Neural cell (in vitro differentiated cells): ENCODE data around the gene REL. TPM values are rescaled to one million over a fixed set of nuclear protein-coding genes. Genes with fewer than 3 reads are reported as not detected.

Source experiments
- H2AFZ ChIP-seq: fragments of 200-600, 300-800 bp; sonication (generic), shearing (Covaris generic); 2 replicates; pipeline ENCODE4 v1.6.0; 2014; ENCODE audit warnings: low read depth, mild to moderate bottlenecking, antibody characterized with exemption, low read length, moderate library complexity
- H3F3A ChIP-seq: fragments of 200-600 bp; shearing (Covaris generic); 2 replicates; pipeline ENCODE4 v1.6.1; 2016; ENCODE audit warnings: mild to moderate bottlenecking, moderate library complexity, mixed read lengths, antibody characterized with exemption, low read length; ENCODE audit not compliant: insufficient read depth, poor library complexity, severe bottlenecking
- H3K27ac ChIP-seq: fragments of 200-600, 300-800 bp; sonication (generic), shearing (Covaris generic); 2 replicates; pipeline ENCODE4 v1.5.1; 2014; ENCODE audit warnings: mild to moderate bottlenecking, low read length, moderate library complexity
- H3K27me3 ChIP-seq: fragments of 300-800, 200-600 bp; sonication (generic), shearing (Covaris generic); 2 replicates; pipeline ENCODE4 v1.6.0; 2014; ENCODE audit warnings: mild to moderate bottlenecking, low read depth, low read length, moderate library complexity; ENCODE audit not compliant: insufficient read depth
- H3K36me3 ChIP-seq: fragments of 300-800, 200-600 bp; sonication (generic), shearing (Covaris generic); 2 replicates; pipeline ENCODE4 v1.5.1; 2014; ENCODE audit warnings: mild to moderate bottlenecking, antibody characterized with exemption, low read length, moderate library complexity; ENCODE audit not compliant: insufficient read depth
- H3K4me2 ChIP-seq: fragments of 300-800, 200-600 bp; sonication (generic), shearing (Covaris generic); 2 replicates; pipeline ENCODE4 v1.6.0; 2014; ENCODE audit warnings: mild to moderate bottlenecking, low read length
- H3K4me3 ChIP-seq: fragments of 300-800, 200-600 bp; sonication (generic), shearing (Covaris generic); 2 replicates; pipeline ENCODE4 v1.5.1; 2014; ENCODE audit warnings: mild to moderate bottlenecking, low read length, moderate library complexity
- H3K79me2 ChIP-seq: fragments of 200-600 bp; shearing (Covaris generic); replicated peaks from 2 replicates; pipeline ENCODE4 v1.6.0; 2014; ENCODE audit warnings: mild to moderate bottlenecking, low read length, moderate library complexity; ENCODE audit not compliant: insufficient read depth
- H3K9ac ChIP-seq: fragments of 300-800, 200-600 bp; sonication (generic), shearing (Covaris generic); 2 replicates; pipeline ENCODE4 v1.6.1; 2016; ENCODE audit warnings: mild to moderate bottlenecking, low read length, mixed read lengths
- H3K9me2 ChIP-seq: fragments of 200-600 bp; shearing (Covaris generic); 2 replicates; pipeline ENCODE4 v1.6.1; 2016; ENCODE audit warnings: mild to moderate bottlenecking, low read length, mixed read lengths; ENCODE audit not compliant: insufficient read depth
- H3K9me3 ChIP-seq: fragments of 200-600, 300-800 bp; sonication (generic), shearing (Covaris generic); 2 replicates; pipeline ENCODE4 v1.6.1; 2016; ENCODE audit warnings: mild to moderate bottlenecking, mixed run types, low read length, moderate library complexity, mixed read lengths
- H4K20me1 ChIP-seq: fragments of 200-600 bp; shearing (Covaris generic); 2 replicates; pipeline ENCODE4 v1.6.1; 2016; ENCODE audit warnings: mild to moderate bottlenecking, mixed run types; ENCODE audit not compliant: insufficient read depth
- CTCF ChIP-seq: fragments of 450-650 bp; IDR thresholded peaks from 2 replicates; pipeline ENCODE4 v1.5.1; 2014; ENCODE audit warnings: antibody characterized with exemption, mild to moderate bottlenecking, moderate library complexity; ENCODE audit not compliant: poor library complexity, severe bottlenecking
- EP300 ChIP-seq: fragments of 450-650 bp; conservative IDR thresholded peaks from 2 replicates; pipeline ENCODE4 v1.6.1; 2014; ENCODE audit warnings: antibody characterized with exemption, mild to moderate bottlenecking, moderate library complexity; ENCODE audit not compliant: poor library complexity, severe bottlenecking
- EZH2 ChIP-seq: fragments of 200-600, 300-800 bp; shearing (Covaris generic), sonication (generic); IDR thresholded peaks from 2 replicates; pipeline ENCODE4 v1.6.1; 2014; ENCODE audit warnings: antibody characterized with exemption, low read length, borderline replicate concordance, mild to moderate bottlenecking; ENCODE audit not compliant: insufficient read depth, poor library complexity, severe bottlenecking
- MXI1 ChIP-seq: fragments of 450-650 bp; conservative IDR thresholded peaks from 2 replicates; pipeline ENCODE4 v1.6.1; 2014; ENCODE audit warnings: antibody characterized with exemption, mild to moderate bottlenecking; ENCODE audit not compliant: poor library complexity, severe bottlenecking
- POLR2AphosphoS5 ChIP-seq: IDR thresholded peaks from 2 replicates; pipeline ENCODE4 v1.6.1; 2012
- RAD21 ChIP-seq: fragments of 450-650 bp; conservative IDR thresholded peaks from 2 replicates; pipeline ENCODE4 v1.6.1; 2014; ENCODE audit warnings: antibody characterized with exemption, mild to moderate bottlenecking, moderate library complexity
- SMC3 ChIP-seq: fragments of 450-650 bp; conservative IDR thresholded peaks from 2 replicates; pipeline ENCODE4 v1.6.1; 2014; ENCODE audit warnings: antibody characterized with exemption, mild to moderate bottlenecking, moderate library complexity; ENCODE audit not compliant: poor library complexity
- TAF1 ChIP-seq: IDR thresholded peaks from 2 replicates; pipeline ENCODE4 v1.6.1; 2012; ENCODE audit warnings: low read depth
- polyA plus RNA-seq: library from polyadenylated mRNA; depleted of rRNA; stranded (reverse); fragments of >200 nt; gene quantifications from 2 replicates; pipeline ENCODE4 v1.2.3, GENCODE V29; 2014
- TF ChIP-seq, protein P1 (sequence below): IDR thresholded peaks from 2 replicates; pipeline ENCODE4 v1.6.1; 2012; ENCODE audit warnings: borderline replicate concordance

Gene REL
- polyA plus RNA-seq, 1 donor from 2014 or later = 1.9 TPM

DNA sequence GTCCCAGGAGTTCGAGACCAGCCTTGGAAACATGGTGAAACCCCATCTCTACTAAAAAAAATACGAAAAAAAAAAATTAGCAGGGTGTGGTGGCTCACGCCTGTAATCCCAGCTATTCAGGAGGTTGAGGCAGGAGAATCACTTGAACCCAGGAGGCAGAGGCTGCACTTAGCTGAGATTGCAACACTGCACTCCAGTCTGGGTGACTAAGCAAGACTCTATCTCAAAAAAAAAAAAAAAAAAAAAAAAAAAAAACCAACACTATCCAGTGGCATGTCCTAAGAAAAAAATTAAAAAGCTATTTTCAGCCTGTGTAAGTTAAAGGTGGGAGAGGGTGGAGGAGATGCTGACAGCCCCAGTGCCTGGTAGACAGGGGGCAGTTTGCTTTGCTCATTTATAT, 32.2 kb upstream of the REL start:
- no peak overlapping the region for H3K27ac ChIP-seq
- TF ChIP-seq POLR2AphosphoS5 (no peak), CTCF (no peak)
- H3K79me2 ChIP-seq = no peaks in the 10 kb centered on the region
- no peaks in the 10 kb centered on the region for H3K36me3 ChIP-seq
- H3K9me3 ChIP-seq = no peaks in the 10 kb centered on the region
- H3F3A ChIP-seq = no peaks in the 10 kb centered on the region
- H3K9ac ChIP-seq = no peak overlapping the region
- H3K4me2 ChIP-seq = no peak overlapping the region
- no peak overlapping the region for H3K4me3 ChIP-seq
- no peaks in the 10 kb centered on the region for H3K9me2 ChIP-seq
- no peak overlapping the region for H2AFZ ChIP-seq
- H3K27me3 ChIP-seq = no peaks in the 10 kb centered on the region
- H4K20me1 ChIP-seq = no peaks in the 10 kb centered on the region

GRCh38 chr2:60852282-60852860, 29.0 kb upstream of the REL start:
- Histone ChIP-seq H3K79me2 (no peaks in the 10 kb centered on the region), H4K20me1 (no peaks in the 10 kb centered on the region), H3K9me3 (no peaks in the 10 kb centered on the region), H3K9me2 (no peaks in the 10 kb centered on the region), H3K27me3 (no peaks in the 10 kb centered on the region), H3K27ac (no peak overlapping the region), H3K4me3 (no peak overlapping the region), H3K9ac (no peak overlapping the region), H3K36me3 (no peaks in the 10 kb centered on the region), H2AFZ (no peak overlapping the region), H3K4me2 (no peak overlapping the region), H3F3A (no peaks in the 10 kb centered on the region)
- TF ChIP-seq TAF1 (no peak), POLR2AphosphoS5 (no peak), EZH2 (no peak), EP300 (no peak), MXI1 (no peak)

DNA sequence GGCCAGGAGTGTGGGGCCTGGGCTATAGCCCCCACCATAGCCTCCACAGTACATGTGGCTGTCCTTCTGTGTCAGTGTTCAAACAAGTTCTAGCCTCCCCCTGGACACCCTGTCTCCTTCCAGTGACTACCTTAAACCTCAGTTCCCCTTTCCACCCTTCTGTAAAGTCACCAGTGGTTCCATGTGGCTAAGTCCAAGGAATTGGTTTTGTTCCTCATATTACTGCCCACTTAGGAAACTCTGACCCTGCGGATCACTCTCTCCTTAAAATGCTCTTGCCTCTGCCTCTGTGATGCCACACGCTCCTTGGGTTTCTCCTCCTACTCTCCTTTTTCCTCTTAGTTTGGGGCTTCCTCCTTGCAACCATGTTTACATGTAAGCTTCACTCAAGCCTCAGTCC, 27.8 kb upstream of the REL start:
- no peak for TF ChIP-seq POLR2AphosphoS5
- TF ChIP-seq RAD21 = no peak
- no peak for TF ChIP-seq EP300
- no peak for TF ChIP-seq MXI1
- no peak for TF ChIP-seq SMC3
- TF ChIP-seq TAF1 = no peak
- TF ChIP-seq, protein P1, sequence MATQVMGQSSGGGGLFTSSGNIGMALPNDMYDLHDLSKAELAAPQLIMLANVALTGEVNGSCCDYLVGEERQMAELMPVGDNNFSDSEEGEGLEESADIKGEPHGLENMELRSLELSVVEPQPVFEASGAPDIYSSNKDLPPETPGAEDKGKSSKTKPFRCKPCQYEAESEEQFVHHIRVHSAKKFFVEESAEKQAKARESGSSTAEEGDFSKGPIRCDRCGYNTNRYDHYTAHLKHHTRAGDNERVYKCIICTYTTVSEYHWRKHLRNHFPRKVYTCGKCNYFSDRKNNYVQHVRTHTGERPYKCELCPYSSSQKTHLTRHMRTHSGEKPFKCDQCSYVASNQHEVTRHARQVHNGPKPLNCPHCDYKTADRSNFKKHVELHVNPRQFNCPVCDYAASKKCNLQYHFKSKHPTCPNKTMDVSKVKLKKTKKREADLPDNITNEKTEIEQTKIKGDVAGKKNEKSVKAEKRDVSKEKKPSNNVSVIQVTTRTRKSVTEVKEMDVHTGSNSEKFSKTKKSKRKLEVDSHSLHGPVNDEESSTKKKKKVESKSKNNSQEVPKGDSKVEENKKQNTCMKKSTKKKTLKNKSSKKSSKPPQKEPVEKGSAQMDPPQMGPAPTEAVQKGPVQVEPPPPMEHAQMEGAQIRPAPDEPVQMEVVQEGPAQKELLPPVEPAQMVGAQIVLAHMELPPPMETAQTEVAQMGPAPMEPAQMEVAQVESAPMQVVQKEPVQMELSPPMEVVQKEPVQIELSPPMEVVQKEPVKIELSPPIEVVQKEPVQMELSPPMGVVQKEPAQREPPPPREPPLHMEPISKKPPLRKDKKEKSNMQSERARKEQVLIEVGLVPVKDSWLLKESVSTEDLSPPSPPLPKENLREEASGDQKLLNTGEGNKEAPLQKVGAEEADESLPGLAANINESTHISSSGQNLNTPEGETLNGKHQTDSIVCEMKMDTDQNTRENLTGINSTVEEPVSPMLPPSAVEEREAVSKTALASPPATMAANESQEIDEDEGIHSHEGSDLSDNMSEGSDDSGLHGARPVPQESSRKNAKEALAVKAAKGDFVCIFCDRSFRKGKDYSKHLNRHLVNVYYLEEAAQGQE = no peak
- TF ChIP-seq EZH2 = no peak
- no peak for TF ChIP-seq CTCF
- H3K27ac ChIP-seq = no peak overlapping the region

More for the DNA sequence above, 27.8 kb upstream of the REL start:
- no peaks in the 10 kb centered on the region for H3F3A ChIP-seq
- H3K79me2 ChIP-seq = no peaks in the 10 kb centered on the region
- no peak overlapping the region for H3K9ac ChIP-seq
- H4K20me1 ChIP-seq = no peaks in the 10 kb centered on the region
- H3K36me3 ChIP-seq = no peaks in the 10 kb centered on the region
- H3K4me2 ChIP-seq = no peak overlapping the region
- H3K9me3 ChIP-seq = no peaks in the 10 kb centered on the region
- H2AFZ ChIP-seq = no peak overlapping the region
- no peaks in the 10 kb centered on the region for H3K27me3 ChIP-seq
- H3K4me3 ChIP-seq = no peak overlapping the region
- no peaks in the 10 kb centered on the region for H3K9me2 ChIP-seq
